SKM-1 (cell line): ENCODE measurements around the gene RNASEH2A.
"Not testable (repeated sequence)": the region's sequence is repeated elsewhere in the genome, so short reads cannot be mapped to it uniquely, and the experiment has no call there.

ENCODE experiments used
- DNase-seq: peaks from one replicate; lab custom pipeline; 2025; ENCODE audit not compliant: unreplicated experiment; lab: John Stamatoyannopoulos, UW

Gene RNASEH2A

DNA sequence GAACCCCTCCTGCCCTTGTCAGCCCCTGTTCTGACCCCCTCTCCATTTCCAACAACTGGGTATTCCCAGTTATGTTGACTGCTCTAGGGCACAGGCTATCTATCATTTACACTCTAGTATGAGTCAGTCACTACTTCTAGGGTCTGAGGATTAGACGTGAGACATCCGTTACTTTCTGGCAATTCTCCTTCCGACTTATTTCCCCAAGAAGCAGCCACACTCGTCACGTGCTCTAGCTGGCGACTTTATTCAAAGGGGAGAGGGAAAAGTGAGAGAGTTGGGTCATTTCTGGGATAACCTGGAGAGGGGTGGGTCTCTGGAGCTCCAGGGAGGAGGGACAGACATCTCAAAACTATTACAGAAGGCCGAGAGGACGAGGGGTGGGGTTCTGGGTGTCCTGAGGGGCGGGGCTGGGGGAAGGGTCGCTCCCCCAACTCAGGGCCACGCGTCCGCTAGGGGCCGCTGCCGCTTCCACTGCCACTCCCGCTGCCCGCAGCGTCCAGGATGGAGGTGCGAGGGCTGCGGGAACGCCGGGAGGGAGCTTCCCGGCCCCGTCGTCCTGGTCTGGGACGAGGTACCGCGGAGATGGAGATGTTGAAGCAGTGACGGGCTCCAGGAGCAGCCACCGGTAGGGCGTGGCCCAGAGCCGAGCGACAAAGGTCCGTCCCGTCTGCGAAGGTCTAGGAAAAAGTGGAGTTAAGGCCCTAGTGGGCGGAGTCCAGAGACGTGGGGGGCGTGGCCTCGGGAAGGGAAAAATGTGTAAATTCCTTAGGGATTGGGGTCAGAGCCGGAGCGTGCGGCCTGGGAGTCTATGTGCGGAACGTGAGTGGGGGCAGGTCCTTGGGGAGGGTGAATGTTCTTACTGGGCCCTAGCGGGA is 19.1 kb downstream of the RNASEH2A start:
- DNase-seq = no peak

DNA sequence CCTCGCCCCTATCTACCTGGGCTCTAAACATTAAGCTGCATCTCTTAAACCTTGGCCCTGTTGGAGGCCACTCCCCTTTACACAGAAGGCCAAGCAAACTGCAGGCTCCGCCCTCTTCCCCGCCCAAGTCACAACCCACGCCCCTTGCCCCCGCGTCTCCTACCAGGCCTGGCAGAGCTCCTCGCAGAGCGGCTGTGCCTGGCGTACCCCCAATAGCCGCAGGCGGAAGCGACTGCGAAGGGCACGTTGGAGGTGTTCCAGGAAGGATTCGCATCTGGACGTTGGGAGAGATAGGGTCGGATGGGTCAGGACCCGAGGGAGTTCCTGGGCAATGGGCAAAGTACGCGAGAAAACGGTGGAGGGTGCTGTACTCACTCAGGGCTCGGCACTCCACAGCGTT is 22.1 kb downstream of the RNASEH2A start:
- DNase-seq = no peak

DNA sequence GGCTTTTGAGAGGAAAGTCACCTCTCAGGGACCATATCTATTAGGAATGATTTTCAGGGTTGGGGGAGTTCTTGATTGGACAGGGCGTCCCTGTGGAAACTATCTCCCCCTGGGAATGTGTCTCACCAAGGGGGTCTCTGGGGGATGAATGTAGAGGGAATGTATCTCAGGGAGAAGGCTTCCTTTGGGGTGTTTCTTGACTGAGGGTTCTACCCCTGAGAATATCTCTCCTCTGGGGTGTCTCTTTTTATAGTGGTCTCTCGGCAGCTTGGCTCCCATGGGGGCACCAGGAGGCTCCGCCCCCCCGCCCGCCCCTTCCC is 27.0 kb downstream of the RNASEH2A start:
- DNase-seq = no peak

GRCh38 chr19:12833738-12834565 is 27.6 kb downstream of the RNASEH2A start:
- no peak for DNase-seq

DNA sequence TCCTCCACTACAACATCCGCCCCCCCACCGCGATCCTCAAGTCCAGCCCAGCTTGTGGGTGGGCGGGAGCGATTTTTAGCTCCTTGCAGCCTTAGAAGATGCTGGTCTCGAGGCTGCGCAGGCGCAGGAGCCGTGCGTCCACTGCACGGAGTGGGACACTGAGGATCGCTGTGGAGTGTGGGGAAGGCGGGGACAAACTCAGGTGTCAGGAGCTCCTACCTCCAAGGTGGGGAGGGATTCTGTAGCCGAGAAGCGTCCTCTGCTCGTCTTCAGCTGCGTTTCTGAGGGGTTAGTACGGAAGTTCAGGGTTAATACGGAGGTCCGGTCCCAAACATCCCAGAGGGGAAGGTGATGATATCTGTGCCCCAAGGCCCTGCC is 28.2 kb downstream of the RNASEH2A start, which contains the start of gene RTBDN:
RTBDN (minus strand) TSS at position 14 of the 378 bp plus-strand sequence. CDS start 4,600 bp downstream, outside the sequence.
- no peak for DNase-seq

GRCh38 chr19:12834976-12835757 is 28.8 kb downstream of the RNASEH2A start:
- no peak for DNase-seq

DNA sequence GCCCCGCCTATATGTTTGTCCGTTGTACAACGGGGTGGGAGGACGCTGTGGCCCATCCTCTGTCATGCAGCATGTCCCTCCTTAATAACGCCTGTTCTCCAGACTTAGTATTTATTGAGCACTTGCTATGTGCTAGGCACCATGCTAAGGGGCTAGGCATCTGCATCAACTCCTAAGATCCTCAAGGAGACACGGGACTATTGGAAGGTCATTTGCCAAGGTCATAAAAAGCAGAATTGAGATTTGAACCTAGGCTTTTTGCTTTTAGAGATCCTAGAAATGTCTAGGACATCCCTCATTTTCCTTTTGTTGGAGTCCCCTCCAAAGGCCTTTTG is 30.1 kb downstream of the RNASEH2A start:
- no peak for DNase-seq

GRCh38 chr19:12837225-12837624 is 30.8 kb downstream of the RNASEH2A start:
- no peak for DNase-seq

DNA sequence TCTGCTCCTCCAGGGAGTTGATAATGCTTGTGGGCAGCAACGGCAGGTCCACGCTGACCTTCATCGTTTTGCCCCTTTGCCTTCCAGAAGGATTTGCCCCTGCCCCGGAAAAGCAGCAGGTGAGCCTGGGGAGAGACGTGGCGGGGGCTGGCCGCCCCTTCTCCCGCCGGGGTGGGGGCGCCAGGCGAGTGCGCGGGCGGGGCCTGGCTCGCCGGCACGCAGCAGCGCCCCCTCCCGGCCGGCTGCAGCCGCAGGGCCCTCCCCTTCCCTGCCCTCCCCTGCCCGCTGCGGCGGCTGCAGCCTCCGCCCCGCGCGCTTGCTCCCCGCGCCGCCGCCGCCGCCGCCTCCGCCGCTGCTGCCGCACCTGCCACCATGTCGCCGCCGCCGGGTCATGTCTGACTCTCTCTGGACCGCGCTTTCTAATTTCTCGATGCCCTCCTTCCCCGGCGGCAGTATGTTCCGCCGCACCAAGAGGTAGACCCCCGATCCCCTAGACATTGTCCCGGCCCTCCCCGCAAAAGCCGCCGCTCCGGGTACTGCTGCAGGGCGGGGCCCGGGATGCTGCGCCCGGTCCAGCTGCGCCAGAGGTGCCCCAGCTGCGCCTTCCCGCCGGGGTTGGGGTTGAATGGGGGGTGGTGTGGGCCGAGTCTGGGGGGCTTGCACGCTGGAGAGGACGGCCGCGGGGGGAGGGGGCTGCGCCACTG is 31.9 kb downstream of the RNASEH2A start, which contains the start of gene MAST1:
MAST1 (plus strand) TSS at position 334 of the 704 bp plus-strand sequence; CDS start at position 392, 58 bp downstream.
- DNase-seq = no peak

DNA sequence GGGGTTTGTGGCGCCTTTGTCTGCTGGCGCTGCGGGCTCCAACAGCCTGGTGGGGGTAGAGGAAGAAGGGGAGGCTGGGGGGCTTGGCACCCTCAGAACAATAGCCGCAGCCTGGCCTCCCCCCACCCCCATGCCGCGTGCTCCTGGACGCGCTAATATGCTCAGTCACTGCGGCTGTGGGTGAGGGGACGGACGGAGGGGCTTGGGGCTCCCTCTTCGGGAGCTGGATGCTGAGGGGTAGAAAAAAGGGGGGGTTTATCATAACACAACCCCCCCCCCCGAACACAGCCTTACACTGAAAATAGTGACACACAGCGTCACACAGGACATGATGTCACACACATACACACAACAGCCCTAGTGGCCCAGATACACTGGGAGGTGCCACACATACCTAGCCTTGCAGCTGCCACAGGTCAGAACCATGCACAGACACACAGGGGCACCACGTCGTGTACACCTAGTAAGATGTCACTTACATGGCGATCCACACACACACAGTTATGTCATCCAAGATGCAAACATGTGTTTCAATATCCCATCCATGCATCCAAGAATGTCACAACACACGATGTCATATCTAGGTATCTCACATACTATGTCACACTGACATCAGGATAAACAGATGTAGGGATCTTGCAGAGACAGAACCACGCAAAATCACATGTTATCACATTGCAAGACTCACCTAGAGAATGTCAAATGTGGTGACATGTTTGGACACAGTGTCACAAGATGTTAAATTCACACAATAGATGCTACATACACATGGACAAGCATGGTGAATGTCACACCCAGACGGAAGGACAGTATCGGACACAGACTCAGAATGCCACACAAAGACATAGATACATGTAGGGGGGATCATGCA is 32.7 kb downstream of the RNASEH2A start:
- no peak for DNase-seq

DNA sequence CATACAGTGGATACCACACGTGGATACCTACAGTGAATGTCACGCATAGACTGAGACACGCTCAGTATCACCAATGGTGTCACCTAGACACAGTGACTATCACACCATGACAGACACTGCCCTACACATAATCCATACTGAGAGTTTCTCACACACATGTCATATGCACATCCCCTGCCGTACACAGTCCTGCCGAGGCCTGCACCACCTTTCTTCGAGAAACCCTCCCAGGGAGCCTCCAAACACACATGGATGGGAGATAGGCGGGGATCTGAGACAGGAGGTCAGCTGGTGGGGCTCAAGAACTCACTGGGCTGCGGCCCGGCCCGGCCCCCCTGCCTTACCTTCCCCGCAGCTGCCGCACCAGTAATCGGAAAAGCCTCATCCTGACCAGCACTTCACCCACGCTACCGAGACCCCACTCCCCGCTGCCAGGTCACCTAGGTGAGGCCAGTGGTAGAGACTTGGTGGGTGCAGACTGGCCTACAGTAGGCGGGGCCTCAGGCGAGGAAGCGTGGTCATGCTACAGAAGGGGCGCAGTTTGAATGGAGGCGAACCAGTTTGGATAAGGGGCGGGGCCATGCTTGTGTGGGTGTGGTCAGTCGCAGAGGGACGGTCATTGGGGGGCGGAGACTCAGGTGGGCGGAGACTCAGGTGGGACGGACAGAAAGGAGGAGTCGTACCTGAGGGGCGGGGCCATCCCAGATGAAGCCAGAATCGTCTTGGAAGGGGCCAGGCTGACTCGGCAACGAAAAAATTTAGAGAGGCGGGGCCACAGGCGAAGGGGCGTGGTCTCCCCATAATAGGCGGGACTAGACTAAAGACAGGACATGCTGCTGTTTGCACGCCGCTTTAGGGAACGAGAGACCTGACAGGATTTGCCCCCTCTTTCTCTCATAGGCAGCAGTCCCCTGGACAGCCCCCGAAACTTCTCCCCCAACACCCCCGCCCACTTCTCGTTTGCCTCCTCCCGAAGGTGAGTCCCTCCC is 34.0 kb downstream of the RNASEH2A start:
- DNase-seq = no peak

DNA sequence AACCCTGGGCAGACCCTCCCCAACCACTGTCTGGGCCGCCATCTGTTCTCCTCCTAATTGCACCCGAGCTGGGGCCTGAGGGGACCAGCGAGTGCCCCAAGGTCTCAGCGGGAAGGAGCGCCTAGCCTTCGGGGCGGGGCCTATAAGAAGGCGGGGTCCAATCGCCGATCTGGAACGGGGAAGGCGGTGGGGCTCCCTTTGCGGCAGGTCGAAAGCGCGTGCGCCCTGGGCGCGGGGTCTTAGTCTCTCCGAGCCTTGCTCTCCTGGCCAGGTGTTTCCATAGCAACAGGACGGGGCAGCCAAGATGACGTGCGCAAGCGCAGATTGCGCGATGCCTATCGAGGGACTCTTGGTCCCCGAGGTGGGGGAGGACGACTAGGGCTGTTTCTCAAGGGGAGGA is 34.7 kb downstream of the RNASEH2A start:
- DNase-seq = no peak

DNA sequence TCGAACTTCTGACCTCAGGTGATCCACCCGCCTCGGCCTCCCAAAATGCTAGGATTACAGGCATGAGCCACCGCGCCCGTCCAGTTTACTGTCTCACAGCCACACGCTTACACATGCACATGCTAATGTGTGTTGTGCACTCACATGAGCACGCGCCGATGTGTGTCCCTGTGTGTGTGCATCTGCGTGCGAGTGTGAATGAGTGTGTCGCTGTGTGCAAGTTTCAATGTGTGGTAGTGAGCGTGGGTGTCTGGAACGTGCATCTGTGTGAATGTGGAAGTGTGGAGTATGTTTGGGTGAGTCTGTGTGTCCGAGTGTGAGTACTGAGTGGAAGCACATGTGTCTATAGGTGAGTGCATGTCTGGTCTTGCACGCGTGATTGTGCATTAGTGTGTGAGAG is 36.1 kb downstream of the RNASEH2A start:
- no peak for DNase-seq

DNA sequence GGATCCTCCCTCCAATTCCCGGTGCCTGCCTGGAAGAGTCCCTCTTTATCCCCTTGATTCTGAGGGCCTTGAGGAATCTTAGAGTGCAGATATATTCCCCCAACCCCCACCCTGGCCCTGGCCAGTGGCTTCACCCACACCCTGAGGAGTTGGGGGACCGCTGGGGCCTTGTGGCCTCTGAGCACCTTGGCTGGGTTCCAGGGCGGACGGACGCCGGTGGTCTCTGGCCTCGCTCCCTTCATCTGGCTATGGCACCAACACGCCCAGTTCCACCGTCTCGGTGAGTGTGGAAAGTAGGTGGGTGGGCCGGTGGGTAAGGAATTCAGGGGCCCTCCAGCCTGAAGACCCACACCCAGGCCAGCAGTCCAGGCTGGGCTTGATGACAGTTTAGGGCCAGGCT is 36.9 kb downstream of the RNASEH2A start:
- DNase-seq = no peak

GRCh38 chr19:12843999-12844732 is 37.8 kb downstream of the RNASEH2A start:
- no peak for DNase-seq

- DNase-seq = not testable (repeated sequence)
Measured at GRCh38 chr19:12846613-12847012, 40.2 kb downstream of the RNASEH2A start.

GRCh38 chr19:12847159-12848139 is 41.1 kb downstream of the RNASEH2A start:
- peak; percentile 55 for DNase-seq
